ENCODE results near the gene SDF4.

GRCh38 chr1:1270813-1271212 is 39.0 kb upstream of the SDF4 start:
- TF ChIP-seq HOXC10 (CRISPR knock-in tag; IDR thresholded peaks at IDR 0.05) (no peak), IKZF3 (tag by site-specific recombination; IDR thresholded peaks at IDR 0.05) (no peak), CTCF (tag by site-specific recombination; IDR thresholded peaks at IDR 0.05) (no peak), ZBTB26 (tag by site-specific recombination; optimal IDR thresholded peaks at IDR 0.05) (no peak), ZBTB17 (tag by site-specific recombination; IDR thresholded peaks at IDR 0.05) (no peak), ZNF610 (tag by site-specific recombination; IDR thresholded peaks at IDR 0.05; ENCODE audit: borderline replicate concordance) (no peak), ZNF473 (tag by site-specific recombination; IDR thresholded peaks at IDR 0.05) (no peak), MYNN (tag by site-specific recombination; IDR thresholded peaks at IDR 0.05; ENCODE audit: borderline replicate concordance) (no peak), ZNF629 (tag by site-specific recombination; IDR thresholded peaks at IDR 0.05) (no peak), REPIN1 (tag by site-specific recombination; IDR thresholded peaks at IDR 0.05; ENCODE audit: low read depth) (no peak), ZNF677 (tag by site-specific recombination; IDR thresholded peaks at IDR 0.05) (no peak), BCL6B (tag by site-specific recombination; IDR thresholded peaks at IDR 0.05) (no peak)
